HFF-Myc (cell line): Measurements from ENCODE around the gene GREB1.

Experiments used
- DNase-seq: peaks from one replicate; pipeline ENCODE4 v3.0.0-alpha.2; 2011; ENCODE audit warnings: low read depth; ENCODE audit errors: extremely low read depth
- H3K4me3 ChIP-seq: replicated peaks from 2 replicates; pipeline ENCODE4 v1.5.1; 2011; ENCODE audit warnings: low read depth, mild to moderate bottlenecking, control low read depth, low read length
- CTCF ChIP-seq: IDR thresholded peaks from 2 replicates; pipeline ENCODE4 v1.5.1; 2012; ENCODE audit warnings: mild to moderate bottlenecking, low read depth, low read length, control low read depth; ENCODE audit errors: missing control alignments

GREB1 gene

DNA sequence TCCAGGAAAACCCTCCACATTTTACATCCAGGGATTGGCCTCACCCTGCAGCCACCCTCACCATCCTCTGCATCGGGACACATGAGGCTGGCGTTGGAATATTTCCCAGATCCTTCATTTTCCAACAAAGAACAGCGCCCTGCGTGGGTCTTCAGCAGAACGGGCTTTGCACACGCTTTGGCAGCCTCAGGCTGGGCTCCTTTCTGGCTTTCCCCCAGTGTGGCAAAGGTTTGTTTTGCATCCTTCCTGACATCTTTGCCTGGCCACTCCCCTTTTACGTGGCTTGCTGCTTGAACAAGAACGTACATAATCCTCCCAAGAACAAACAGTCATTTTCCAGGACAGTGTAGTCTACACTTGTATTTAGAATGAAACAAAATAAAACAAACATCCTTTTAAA lies 25.6 kb upstream of the GREB1 start:
- no peak for TF ChIP-seq CTCF
- no peak for DNase-seq
- H3K4me3 ChIP-seq, result no peak overlapping the region

DNA sequence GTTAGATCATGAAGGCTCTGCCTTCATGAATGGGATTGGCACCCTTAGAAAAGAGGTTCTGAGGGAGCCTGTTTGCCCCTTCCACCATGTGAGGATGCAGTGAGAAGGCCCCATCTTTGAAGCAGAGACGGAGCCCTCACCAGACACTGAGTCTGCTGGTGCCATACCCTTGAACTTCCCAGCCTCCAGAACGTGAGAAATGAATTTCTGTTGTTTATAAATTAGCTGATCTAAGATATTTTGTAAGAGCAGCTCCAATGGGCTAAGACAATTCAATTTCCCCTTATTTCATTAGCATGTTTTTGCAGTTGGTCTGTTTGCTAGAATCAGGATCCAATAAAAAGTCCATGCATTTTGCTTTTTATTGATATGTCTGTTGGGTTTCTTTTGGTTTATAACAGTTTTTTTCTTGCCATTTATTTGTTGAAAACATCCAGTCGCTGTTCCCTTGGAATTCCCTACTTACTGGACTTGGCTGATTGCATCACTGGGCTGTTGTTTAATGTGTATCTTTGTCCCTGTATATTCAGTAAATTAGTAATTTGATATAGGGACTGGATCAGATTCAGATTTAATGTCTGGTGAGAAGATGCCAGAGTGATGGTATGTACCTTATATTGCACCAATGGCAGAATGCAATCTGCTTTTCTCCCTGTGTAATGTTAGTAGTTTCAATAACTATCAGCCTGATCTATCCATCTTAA lies 24.0 kb upstream of the GREB1 start:
- no peak for DNase-seq
- no peak for TF ChIP-seq CTCF
- H3K4me3 ChIP-seq, result no peak overlapping the region

- no peak overlapping the region for H3K4me3 ChIP-seq
- no peak for DNase-seq
- no peak for TF ChIP-seq CTCF
These were observed 21.4 kb upstream of the GREB1 start for GRCh38 chr2:11512431-11512830.

GRCh38 chr2:11513319-11513718 lies 20.5 kb upstream of the GREB1 start:
- H3K4me3 ChIP-seq, result no peak overlapping the region
- no peak for TF ChIP-seq CTCF
- DNase-seq, result no peak

- TF ChIP-seq CTCF, result no peak
- no peak for DNase-seq
- no peak overlapping the region for H3K4me3 ChIP-seq
These were observed 19.6 kb upstream of the GREB1 start for GRCh38 chr2:11514081-11514730.

DNA sequence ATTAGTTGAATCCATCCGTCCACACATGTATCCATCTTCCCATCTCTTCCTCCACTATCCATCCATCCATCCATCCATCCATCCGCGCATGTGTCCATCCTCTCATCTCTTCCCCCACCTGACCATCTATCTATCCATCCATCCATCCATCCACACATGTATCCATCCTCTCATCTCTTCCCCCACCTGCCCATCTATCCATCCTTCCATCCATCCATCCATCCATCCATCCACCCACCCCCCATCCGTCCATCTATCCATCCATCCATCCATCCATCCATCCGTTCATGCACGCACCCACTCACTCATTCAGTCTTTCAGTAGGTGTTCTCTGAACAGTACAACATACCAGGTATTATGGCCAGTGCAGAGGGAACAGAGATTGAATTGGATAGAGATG lies 18.9 kb upstream of the GREB1 start:
- no peak overlapping the region for H3K4me3 ChIP-seq
- DNase-seq, result no peak
- TF ChIP-seq CTCF, result no peak
